Kidney (tissue), 14 donors: ENCODE measurements around the gene B3GALT5. TPM values are rescaled to one million over a fixed set of nuclear protein-coding genes. Genes with fewer than 3 reads are reported as not detected.
"Not testable (repeated sequence)": the region's sequence is repeated elsewhere in the genome, so short reads cannot be mapped to it uniquely, and the experiment has no call there.

Experiments used
- DNase-seq, 5 donors: peaks; one replicate each; pipeline ENCODE4 v3.0.0-alpha.2; 2013 to 2020
- FAIRE-seq: peaks from 2 replicates; lab custom pipeline; 2012; peaks lifted over from hg19 to GRCh38; lab: Jason Lieb, UNC
- H3K27ac ChIP-seq, 2 donors: one replicate each; pipeline ENCODE4 v1.7.0; 2013; ENCODE audit warnings: low read depth in 2 of 2, low read length in 2 of 2, inconsistent platforms in 1 of 2
- H3K27me3 ChIP-seq: one replicate; pipeline ENCODE4 v1.7.1; 2013; ENCODE audit warnings: low read length, inconsistent platforms; ENCODE audit not compliant: control insufficient read depth, insufficient read depth
- H3K36me3 ChIP-seq, 3 donors: one replicate each; pipeline versions ENCODE4 v1.7.0 to v1.7.1; 2013; ENCODE audit warnings: low read length in 3 of 3, control low read depth in 1 of 3, inconsistent platforms in 1 of 3; ENCODE audit not compliant: insufficient read depth in 3 of 3, control insufficient read depth in 2 of 3
- H3K4me1 ChIP-seq, 3 donors: one replicate each; pipeline versions ENCODE4 v1.7.0 to v1.7.1; 2013; ENCODE audit warnings: low read length in 3 of 3, inconsistent platforms in 1 of 3, low read depth in 1 of 3; ENCODE audit not compliant: control insufficient read depth in 2 of 3, insufficient read depth in 2 of 3
- H3K4me3 ChIP-seq, 3 donors: one replicate each; pipeline versions ENCODE4 v1.7.0 to v1.8.1; 2013; ENCODE audit warnings: low read length in 3 of 3, control low read depth in 1 of 3, inconsistent platforms in 1 of 3
- H3K9ac ChIP-seq, 3 donors: one replicate each; pipeline versions ENCODE4 v1.7.0 to v1.7.1; 2013; ENCODE audit warnings: low read length in 3 of 3, control low read depth in 1 of 3, inconsistent platforms in 1 of 3
- H3K9me3 ChIP-seq, 3 donors: one replicate each; pipeline versions ENCODE4 v1.7.0 to v1.7.1; 2013; ENCODE audit warnings: low read length in 3 of 3, control low read depth in 1 of 3, inconsistent platforms in 1 of 3; ENCODE audit not compliant: control insufficient read depth in 2 of 3, insufficient read depth in 1 of 3
- intact Hi-C: fragments of 100-400 bp; cut with DNase I; formaldehyde crosslinking; loops from one replicate; pipeline ENCODE4 v1.11.1; 2022
- polyA plus RNA-seq: library from polyadenylated mRNA; stranded (reverse); fragments of 350-450 nt; fragmentation: Illumina TruSeq; extraction: RNeasy Lipid Tissue Mini Kit (QIAGEN cat#74804); gene quantifications from one replicate; pipeline ENCODE4 v1.2.3, GENCODE V29; 2014; ENCODE audit warnings: low read depth, low replicate concordance; ENCODE audit not compliant: insufficient read depth
- total RNA-seq: library from RNA; stranded (reverse); fragmentation: NEBNext Ultra II Directional; extraction: Animal tissue kit (Norgen Biotek cat#: 25700); gene quantifications from one replicate; pipeline ENCODE4 v1.2.1, GENCODE V29; 2021
- TF ChIP-seq, protein P1 (sequence below): IDR thresholded peaks from 3 replicates; pipeline ENCODE4 v1.5.1; 2012; ENCODE audit warnings: mild to moderate bottlenecking, moderate library complexity, borderline replicate concordance; ENCODE audit not compliant: insufficient read depth; ENCODE audit errors: extremely low read depth
- donor health status: control.
- donor health status: control.
- donor health status: control.
- donor health status: control.
- donor health status: control.
- donor health status: DM: yes; HTN: yes; CAD: no.
- donor health status: Normal renal cell carcinoma (clear cell type).

Gene B3GALT5
- total and polyA plus RNA-seq, 2 donors from 2014 or later = 0.24 to 5.6 TPM

DNA sequence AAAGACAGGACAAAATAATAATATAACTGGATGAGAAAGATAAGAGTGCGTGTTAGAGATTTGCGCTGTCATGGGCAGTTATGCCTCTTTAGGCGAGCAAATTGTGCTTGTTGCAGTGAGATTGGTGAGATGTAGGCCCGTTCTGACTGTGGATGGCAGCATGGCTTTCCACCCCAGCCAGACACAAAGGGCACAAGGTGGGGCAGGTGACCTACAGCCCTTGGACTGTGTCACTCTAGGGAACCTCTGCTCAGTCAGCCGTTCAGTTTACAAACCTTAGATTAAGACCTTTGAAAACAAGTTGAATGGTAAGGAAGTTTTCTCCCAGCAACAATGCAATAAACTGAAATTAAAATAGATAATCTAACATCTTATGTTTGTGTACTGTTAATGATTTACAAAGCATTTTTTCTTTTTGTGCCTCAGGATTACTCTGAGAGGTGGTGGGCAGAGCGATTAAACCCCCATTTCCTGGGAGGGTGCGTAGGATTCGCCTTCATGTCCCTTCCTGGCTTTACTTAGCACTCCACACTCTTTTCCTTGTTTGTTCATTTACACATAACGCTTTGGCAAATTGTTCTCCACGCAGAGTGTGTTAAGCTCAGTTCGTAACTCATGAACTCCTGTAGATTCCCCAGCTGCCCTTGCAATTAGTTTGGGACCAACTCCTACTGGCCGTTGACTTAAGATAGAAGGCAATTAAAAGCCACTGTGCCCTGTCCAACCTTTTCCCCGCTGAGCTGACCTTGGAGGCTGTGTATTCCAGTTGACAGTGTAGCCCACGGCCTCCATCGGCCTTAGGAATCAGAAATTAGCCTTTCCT, 74.1 kb downstream of the B3GALT5 start:
- no peak for DNase-seq

DNA sequence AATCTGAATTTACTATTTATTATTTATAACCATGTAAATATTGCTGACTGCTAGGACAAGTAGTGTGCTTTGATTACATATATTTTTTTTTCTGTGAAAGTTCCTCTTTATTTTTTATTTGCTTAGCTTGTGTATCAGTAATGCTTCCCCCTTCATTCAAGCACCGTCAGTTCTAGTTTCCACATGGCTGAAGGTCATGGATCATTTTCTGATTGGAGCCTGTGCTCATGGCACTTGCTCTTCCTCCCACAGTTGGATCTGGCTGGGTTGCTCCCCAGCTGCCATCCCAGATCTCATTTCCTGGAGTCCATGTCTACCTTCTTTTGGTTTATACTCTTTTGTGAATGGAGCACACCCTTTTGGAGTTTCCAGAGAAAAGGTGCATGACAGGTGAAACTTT, 75.3 kb downstream of the B3GALT5 start:
- no peaks in the 10 kb centered on the region for H3K36me3 ChIP-seq
- no peak overlapping the region for H3K27ac ChIP-seq
- no peak overlapping the region for H3K9ac ChIP-seq
- H3K4me3 ChIP-seq = no peak overlapping the region
- FAIRE-seq = no peak
- TF ChIP-seq, protein P1, sequence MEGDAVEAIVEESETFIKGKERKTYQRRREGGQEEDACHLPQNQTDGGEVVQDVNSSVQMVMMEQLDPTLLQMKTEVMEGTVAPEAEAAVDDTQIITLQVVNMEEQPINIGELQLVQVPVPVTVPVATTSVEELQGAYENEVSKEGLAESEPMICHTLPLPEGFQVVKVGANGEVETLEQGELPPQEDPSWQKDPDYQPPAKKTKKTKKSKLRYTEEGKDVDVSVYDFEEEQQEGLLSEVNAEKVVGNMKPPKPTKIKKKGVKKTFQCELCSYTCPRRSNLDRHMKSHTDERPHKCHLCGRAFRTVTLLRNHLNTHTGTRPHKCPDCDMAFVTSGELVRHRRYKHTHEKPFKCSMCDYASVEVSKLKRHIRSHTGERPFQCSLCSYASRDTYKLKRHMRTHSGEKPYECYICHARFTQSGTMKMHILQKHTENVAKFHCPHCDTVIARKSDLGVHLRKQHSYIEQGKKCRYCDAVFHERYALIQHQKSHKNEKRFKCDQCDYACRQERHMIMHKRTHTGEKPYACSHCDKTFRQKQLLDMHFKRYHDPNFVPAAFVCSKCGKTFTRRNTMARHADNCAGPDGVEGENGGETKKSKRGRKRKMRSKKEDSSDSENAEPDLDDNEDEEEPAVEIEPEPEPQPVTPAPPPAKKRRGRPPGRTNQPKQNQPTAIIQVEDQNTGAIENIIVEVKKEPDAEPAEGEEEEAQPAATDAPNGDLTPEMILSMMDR = no peak
- no peaks in the 10 kb centered on the region for H3K27me3 ChIP-seq
- no peak for DNase-seq
- H3K4me1 ChIP-seq = no peaks in the 10 kb centered on the region
- H3K9me3 ChIP-seq = no peaks in the 10 kb centered on the region
- intact Hi-C loops = no loop called here

More for the DNA sequence above, 74.1 kb downstream of the B3GALT5 start:
- intact Hi-C loops = no loop called here
- no peak overlapping the region for H3K27ac ChIP-seq
- H3K4me1 ChIP-seq = no peaks in the 10 kb centered on the region
- TF ChIP-seq, protein P1 = no peak
- H3K36me3 ChIP-seq = no peaks in the 10 kb centered on the region
- no peak overlapping the region for H3K9ac ChIP-seq
- H3K4me3 ChIP-seq = no peak overlapping the region
- no peaks in the 10 kb centered on the region for H3K9me3 ChIP-seq
- no peaks in the 10 kb centered on the region for H3K27me3 ChIP-seq
- FAIRE-seq = no peak

DNA sequence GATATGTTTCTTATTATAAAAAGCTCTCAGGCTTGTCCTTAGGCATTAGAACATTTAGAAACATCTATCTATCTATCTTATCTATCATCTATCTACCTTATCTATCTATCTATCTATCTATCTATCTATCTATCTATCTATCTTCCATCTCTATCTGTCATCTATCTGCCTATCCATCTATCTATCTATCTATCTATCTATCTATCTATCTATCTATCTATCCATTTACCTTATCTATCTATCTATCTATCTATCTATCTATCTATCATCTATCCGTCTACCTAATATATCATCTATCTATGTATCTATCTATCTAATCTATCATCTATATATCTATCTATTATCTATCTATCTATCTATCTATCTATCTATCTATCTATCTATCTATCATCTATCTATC, 77.1 kb downstream of the B3GALT5 start:
- DNase-seq, H3K4me3 ChIP-seq, H3K9ac ChIP-seq, H3K4me1 ChIP-seq, H3K9me3 ChIP-seq, FAIRE-seq, H3K27me3 ChIP-seq, H3K27ac ChIP-seq, intact Hi-C loops, H3K36me3 ChIP-seq: not testable (repeated sequence)

DNA sequence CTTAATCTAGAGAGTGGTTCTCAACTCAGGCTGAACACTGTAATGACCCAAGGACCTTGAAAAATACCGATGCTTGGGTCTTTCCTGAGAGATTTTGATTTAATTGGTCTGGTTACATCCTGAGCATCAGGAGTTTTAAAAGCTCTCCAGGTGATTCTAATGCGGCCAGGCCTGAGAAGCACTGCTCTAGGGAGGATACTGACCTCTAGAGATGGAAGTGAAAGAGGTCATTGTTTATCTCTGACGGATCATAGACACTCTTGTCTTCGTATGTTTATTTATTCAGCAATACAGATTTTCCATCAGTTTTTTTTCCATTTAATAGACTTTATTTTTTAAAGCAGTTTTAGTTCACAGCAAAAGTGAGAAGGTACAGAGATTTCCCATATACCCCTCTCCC, 77.7 kb downstream of the B3GALT5 start:
- TF ChIP-seq, protein P1 = no peak
- intact Hi-C loops = no loop called here
- Histone ChIP-seq H3K4me3 (no peak overlapping the region), H3K9ac (no peak overlapping the region), H3K27ac (no peak overlapping the region), H3K9me3 (no peaks in the 10 kb centered on the region), H3K4me1 (no peaks in the 10 kb centered on the region), H3K36me3 (no peaks in the 10 kb centered on the region), H3K27me3 (no peaks in the 10 kb centered on the region)
- no peak for FAIRE-seq
- DNase-seq = no peak
